WTC11 (cell line): ENCODE results near the gene SETD2. TPM values are rescaled to one million over a fixed set of nuclear protein-coding genes. Genes with fewer than 3 reads are reported as not detected.

ENCODE experiments used
- ATAC-seq: fragments of 200-7000 bp; cut with Tn5 transposase; 2 replicates; pipeline ENCODE4 v1.10.0; 2021; ENCODE audit warnings: mild to moderate bottlenecking, moderate library complexity
- CTCF ChIA-PET: fragments of 300-600 bp; sonication (Branson Sonifier 250); formaldehyde crosslinking; loops from one replicate; lab custom pipeline; 2021; ENCODE audit warnings: antibody characterized with exemption; lab: Charles Lee
- POLR2A ChIA-PET: fragments of 350-600 bp; sonication (Branson Sonifier 250); formaldehyde crosslinking; loops from one replicate; lab custom pipeline; 2021; ENCODE audit warnings: antibody characterized with exemption; lab: Charles Lee
- DNase-seq: peaks from one replicate; pipeline ENCODE4 v3.0.0; 2021; ENCODE audit warnings: low spot score
- H3K27ac Mint-ChIP-seq: 2 replicates; pipeline ENCODE4 v1.8.0; 2021; ENCODE audit warnings: mixed read lengths
- H3K27me3 Mint-ChIP-seq: 2 replicates; pipeline ENCODE4 v1.8.0; 2021; ENCODE audit warnings: low read depth, mild to moderate bottlenecking, moderate library complexity, mixed read lengths
- H3K36me3 Mint-ChIP-seq: 2 replicates; pipeline ENCODE4 v1.8.0; 2021; ENCODE audit warnings: mixed read lengths
- H3K4me1 Mint-ChIP-seq: 2 replicates; pipeline ENCODE4 v1.8.0; 2022; ENCODE audit warnings: mixed read lengths
- H3K4me3 Mint-ChIP-seq: 2 replicates; pipeline ENCODE4 v1.8.0; 2021; ENCODE audit warnings: mild to moderate bottlenecking, moderate library complexity, mixed read lengths
- H3K9me3 Mint-ChIP-seq: 2 replicates; pipeline ENCODE4 v1.8.0; 2021; ENCODE audit warnings: mixed read lengths
- AR ChIP-seq: fragments of 250-450 bp; sonication (Bioruptor Pico); IDR thresholded peaks from 2 replicates; pipeline ENCODE4 v1.9.0; 2021; ENCODE audit warnings: mild to moderate bottlenecking
- ATF6 ChIP-seq: sonication (generic); formaldehyde crosslinking; IDR thresholded peaks from 2 replicates; pipeline ENCODE4 v1.8.1; 2023; ENCODE audit warnings: mild to moderate bottlenecking, missing genetic modification reagents
- E2F5 ChIP-seq: sonication (generic); formaldehyde crosslinking; IDR thresholded peaks from 2 replicates; pipeline ENCODE4 v1.8.1; 2022; ENCODE audit warnings: mild to moderate bottlenecking, moderate library complexity, missing genetic modification reagents
- ESRRA ChIP-seq: sonication (generic); formaldehyde crosslinking; IDR thresholded peaks from 2 replicates; pipeline ENCODE4 v1.8.1; 2022; ENCODE audit warnings: mild to moderate bottlenecking, missing genetic modification reagents, borderline replicate concordance
- GRHL2 ChIP-seq: fragments of 250-450 bp; sonication (Bioruptor Pico); IDR thresholded peaks from 2 replicates; pipeline ENCODE4 v1.8.0; 2022; ENCODE audit warnings: mild to moderate bottlenecking, moderate library complexity; ENCODE audit not compliant: insufficient replicate concordance, severe bottlenecking
- IRF2 ChIP-seq: sonication (generic); formaldehyde crosslinking; IDR thresholded peaks from 2 replicates; pipeline ENCODE4 v1.8.0; 2022; ENCODE audit warnings: low read depth, missing genetic modification reagents, borderline replicate concordance
- NFATC4 ChIP-seq: fragments of 250-450 bp; sonication (Bioruptor Pico); IDR thresholded peaks from 2 replicates; pipeline ENCODE4 v1.9.0; 2021; ENCODE audit warnings: mild to moderate bottlenecking
- NFYB ChIP-seq: sonication (generic); formaldehyde crosslinking; conservative IDR thresholded peaks from 2 replicates; pipeline ENCODE4 v1.8.0; 2022; ENCODE audit warnings: low read depth, missing genetic modification reagents
- NR3C1 ChIP-seq: sonication (generic); formaldehyde crosslinking; conservative IDR thresholded peaks from 2 replicates; pipeline ENCODE4 v1.8.1; 2023; ENCODE audit warnings: low read depth, mild to moderate bottlenecking, missing genetic modification reagents
- RORB ChIP-seq: fragments of 250-450 bp; sonication (Bioruptor Pico); IDR thresholded peaks from 2 replicates; pipeline ENCODE4 v1.9.0; 2021; ENCODE audit warnings: mild to moderate bottlenecking
- SOX15 ChIP-seq: fragments of 250-450 bp; sonication (Bioruptor Pico); IDR thresholded peaks from 2 replicates; pipeline ENCODE4 v1.9.0; 2021; ENCODE audit warnings: mild to moderate bottlenecking
- TEAD4 ChIP-seq: sonication (generic); formaldehyde crosslinking; IDR thresholded peaks from 2 replicates; pipeline ENCODE4 v1.8.0; 2022; ENCODE audit warnings: mild to moderate bottlenecking, missing genetic modification reagents
- ZNF317 ChIP-seq: sonication (generic); formaldehyde crosslinking; IDR thresholded peaks from 2 replicates; pipeline ENCODE4 v1.8.1; 2023; ENCODE audit warnings: low read depth, mild to moderate bottlenecking, moderate library complexity, missing genetic modification reagents, borderline replicate concordance
- ZNF416 ChIP-seq: fragments of 250-450 bp; sonication (Bioruptor Pico); IDR thresholded peaks from 2 replicates; pipeline ENCODE4 v1.9.0; 2021; ENCODE audit warnings: mild to moderate bottlenecking, inconsistent platforms
- total RNA-seq: library from RNA; stranded (reverse); gene quantifications from 3 replicates; pipeline ENCODE4 v1.2.3, GENCODE V29; 2021
- TF ChIP-seq, protein P1 (sequence below): fragments of 250-450 bp; sonication (Bioruptor Pico); IDR thresholded peaks from 2 replicates; pipeline ENCODE4 v1.9.0; 2021; ENCODE audit warnings: mild to moderate bottlenecking, borderline replicate concordance
- TF ChIP-seq, protein P2 (sequence below): sonication (generic); formaldehyde crosslinking; IDR thresholded peaks from 2 replicates; pipeline ENCODE4 v1.8.1; 2023; ENCODE audit warnings: mild to moderate bottlenecking, missing genetic modification reagents, moderate library complexity
- TF ChIP-seq, protein P3 (sequence below): sonication (generic); formaldehyde crosslinking; IDR thresholded peaks from 2 replicates; pipeline ENCODE4 v1.8.0; 2022; ENCODE audit warnings: mild to moderate bottlenecking, missing genetic modification reagents

Gene SETD2
- total RNA-seq, 1 experiment from 2014 or later: 39.8 TPM

DNA sequence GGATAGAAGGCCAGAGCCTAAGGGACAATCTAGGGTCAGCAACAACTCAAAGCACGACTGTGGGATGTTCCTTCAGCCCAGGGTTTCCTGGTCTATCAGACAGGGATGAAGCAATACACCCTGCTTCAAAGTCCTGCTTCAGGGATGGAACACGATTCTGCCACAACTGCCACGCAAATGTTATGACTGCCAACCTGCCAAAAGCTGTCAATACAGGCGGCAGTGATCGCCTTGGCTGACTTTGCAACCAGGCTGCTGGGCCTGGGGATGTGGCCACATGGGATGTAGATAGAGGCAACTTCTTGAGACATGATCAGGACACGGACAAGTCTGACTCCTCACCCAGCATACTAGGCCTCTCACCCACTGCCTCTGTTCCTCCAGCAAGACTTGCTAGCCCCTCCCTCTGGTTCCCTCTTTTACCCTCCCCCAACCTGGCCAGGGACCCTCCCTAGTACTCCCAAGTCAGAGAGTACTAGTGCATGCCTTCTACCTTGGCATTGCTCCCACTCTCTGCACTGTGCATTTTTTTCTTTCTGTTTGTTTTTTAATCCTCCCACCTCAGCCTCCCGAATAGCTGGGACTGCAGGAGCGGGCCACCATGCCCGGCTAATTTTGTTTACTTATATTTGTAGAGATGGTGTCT is 195.0 kb downstream of the SETD2 start (continued):
- TF ChIP-seq, protein P1, sequence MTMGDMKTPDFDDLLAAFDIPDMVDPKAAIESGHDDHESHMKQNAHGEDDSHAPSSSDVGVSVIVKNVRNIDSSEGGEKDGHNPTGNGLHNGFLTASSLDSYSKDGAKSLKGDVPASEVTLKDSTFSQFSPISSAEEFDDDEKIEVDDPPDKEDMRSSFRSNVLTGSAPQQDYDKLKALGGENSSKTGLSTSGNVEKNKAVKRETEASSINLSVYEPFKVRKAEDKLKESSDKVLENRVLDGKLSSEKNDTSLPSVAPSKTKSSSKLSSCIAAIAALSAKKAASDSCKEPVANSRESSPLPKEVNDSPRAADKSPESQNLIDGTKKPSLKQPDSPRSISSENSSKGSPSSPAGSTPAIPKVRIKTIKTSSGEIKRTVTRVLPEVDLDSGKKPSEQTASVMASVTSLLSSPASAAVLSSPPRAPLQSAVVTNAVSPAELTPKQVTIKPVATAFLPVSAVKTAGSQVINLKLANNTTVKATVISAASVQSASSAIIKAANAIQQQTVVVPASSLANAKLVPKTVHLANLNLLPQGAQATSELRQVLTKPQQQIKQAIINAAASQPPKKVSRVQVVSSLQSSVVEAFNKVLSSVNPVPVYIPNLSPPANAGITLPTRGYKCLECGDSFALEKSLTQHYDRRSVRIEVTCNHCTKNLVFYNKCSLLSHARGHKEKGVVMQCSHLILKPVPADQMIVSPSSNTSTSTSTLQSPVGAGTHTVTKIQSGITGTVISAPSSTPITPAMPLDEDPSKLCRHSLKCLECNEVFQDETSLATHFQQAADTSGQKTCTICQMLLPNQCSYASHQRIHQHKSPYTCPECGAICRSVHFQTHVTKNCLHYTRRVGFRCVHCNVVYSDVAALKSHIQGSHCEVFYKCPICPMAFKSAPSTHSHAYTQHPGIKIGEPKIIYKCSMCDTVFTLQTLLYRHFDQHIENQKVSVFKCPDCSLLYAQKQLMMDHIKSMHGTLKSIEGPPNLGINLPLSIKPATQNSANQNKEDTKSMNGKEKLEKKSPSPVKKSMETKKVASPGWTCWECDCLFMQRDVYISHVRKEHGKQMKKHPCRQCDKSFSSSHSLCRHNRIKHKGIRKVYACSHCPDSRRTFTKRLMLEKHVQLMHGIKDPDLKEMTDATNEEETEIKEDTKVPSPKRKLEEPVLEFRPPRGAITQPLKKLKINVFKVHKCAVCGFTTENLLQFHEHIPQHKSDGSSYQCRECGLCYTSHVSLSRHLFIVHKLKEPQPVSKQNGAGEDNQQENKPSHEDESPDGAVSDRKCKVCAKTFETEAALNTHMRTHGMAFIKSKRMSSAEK: no peak
- TF ChIP-seq ZNF317 (CRISPR knock-in tag) (no peak), RORB (CRISPR knock-in tag) (no peak), ESRRA (CRISPR knock-in tag) (no peak), NFATC4 (CRISPR knock-in tag) (no peak)

DNA sequence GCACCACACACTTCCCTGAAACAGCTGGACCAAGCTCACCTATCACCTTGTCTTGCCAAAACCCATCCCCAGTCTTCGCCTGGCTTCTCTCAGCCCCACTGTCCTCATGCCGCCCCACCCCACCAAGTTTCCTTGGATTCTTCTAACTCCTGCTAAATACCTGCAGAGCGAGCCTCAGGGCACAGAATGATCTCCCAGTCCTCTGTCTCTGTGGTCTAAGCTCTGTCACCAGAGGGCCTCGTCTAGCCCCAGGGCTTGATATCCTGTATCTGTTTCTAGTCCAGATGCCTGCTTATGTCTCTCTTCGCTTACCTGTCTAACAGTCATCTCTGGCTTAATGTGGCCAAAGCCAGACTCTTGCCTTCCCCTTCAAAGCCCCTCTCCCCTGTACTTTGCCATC is 197.1 kb downstream of the SETD2 start:
- no peak overlapping the region for H3K4me3 Mint-ChIP-seq
- H3K27me3 Mint-ChIP-seq: no peaks in the 10 kb centered on the region
- ATAC-seq (peak; percentile 63), DNase-seq (no peak)
- peaks cover 32% of the 10 kb centered on the region for H3K36me3 Mint-ChIP-seq
- peak overlapping the region; percentile 35; the same call in 1 of the 2 replicates for H3K27ac Mint-ChIP-seq
- ChIA-PET POLR2A (interaction anchor here (0.9 to 1.0 kb wide), 2 partner anchors 8 to 13 kb away, joined by 3 read pairs; partner anchors contain the start of gene NBEAL2), CTCF (interaction anchor here (0.7 to 1.7 kb wide), 4 partner anchors 8 to 357 kb away, joined by 3 to 7 read pairs (median 4); no protein-coding TSS in a partner anchor)
- peaks cover 28% of the 10 kb centered on the region for H3K4me1 Mint-ChIP-seq
- TF ChIP-seq NFYB (no peak), E2F5 (CRISPR knock-in tag) (no peak), ZNF416 (no peak), AR (CRISPR knock-in tag) (no peak), IRF2 (CRISPR knock-in tag) (no peak), ATF6 (no peak), GRHL2 (CRISPR knock-in tag) (no peak), SOX15 (CRISPR knock-in tag) (no peak), TEAD4 (CRISPR knock-in tag) (no peak), NR3C1 (CRISPR knock-in tag) (no peak)
- TF ChIP-seq, protein P2, sequence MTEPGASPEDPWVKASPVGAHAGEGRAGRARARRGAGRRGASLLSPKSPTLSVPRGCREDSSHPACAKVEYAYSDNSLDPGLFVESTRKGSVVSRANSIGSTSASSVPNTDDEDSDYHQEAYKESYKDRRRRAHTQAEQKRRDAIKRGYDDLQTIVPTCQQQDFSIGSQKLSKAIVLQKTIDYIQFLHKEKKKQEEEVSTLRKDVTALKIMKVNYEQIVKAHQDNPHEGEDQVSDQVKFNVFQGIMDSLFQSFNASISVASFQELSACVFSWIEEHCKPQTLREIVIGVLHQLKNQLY: no peak
- TF ChIP-seq, protein P1: no peak
- TF ChIP-seq, protein P3, sequence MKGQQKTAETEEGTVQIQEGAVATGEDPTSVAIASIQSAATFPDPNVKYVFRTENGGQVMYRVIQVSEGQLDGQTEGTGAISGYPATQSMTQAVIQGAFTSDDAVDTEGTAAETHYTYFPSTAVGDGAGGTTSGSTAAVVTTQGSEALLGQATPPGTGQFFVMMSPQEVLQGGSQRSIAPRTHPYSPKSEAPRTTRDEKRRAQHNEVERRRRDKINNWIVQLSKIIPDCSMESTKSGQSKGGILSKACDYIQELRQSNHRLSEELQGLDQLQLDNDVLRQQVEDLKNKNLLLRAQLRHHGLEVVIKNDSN: no peak
- TF ChIP-seq, all 79 proteins: peak for 0
- H3K9me3 Mint-ChIP-seq: peaks cover 6% of the 10 kb centered on the region
